GM12872 (cell line): ENCODE data around the gene ITGA1.

Source experiments
- TF ChIP-seq, protein P1 (sequence below): IDR thresholded peaks from 3 replicates; pipeline ENCODE4 v1.5.1; 2011; ENCODE audit warnings: low read depth, mild to moderate bottlenecking, low read length, moderate library complexity; ENCODE audit not compliant: insufficient read depth

ITGA1 gene

DNA sequence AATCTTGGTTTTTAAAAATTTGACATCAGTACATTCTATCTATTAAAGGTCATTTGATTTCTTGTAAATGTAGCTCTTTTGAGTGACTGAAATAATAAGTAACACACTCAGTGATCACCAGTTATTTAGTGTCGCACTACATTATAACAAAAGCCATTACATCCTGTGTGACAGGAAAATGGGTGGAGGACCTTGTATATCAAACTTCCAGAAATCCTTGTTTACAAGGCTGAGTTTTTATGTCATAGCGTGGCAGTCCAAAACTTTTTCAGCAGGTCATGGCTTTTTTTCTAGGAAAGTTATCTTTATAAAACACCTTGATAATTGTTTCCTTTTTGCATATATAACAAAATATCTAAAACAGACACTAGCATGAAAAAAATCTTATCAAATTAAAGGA, 14.4 kb upstream of the ITGA1 start:
- TF ChIP-seq, protein P1, sequence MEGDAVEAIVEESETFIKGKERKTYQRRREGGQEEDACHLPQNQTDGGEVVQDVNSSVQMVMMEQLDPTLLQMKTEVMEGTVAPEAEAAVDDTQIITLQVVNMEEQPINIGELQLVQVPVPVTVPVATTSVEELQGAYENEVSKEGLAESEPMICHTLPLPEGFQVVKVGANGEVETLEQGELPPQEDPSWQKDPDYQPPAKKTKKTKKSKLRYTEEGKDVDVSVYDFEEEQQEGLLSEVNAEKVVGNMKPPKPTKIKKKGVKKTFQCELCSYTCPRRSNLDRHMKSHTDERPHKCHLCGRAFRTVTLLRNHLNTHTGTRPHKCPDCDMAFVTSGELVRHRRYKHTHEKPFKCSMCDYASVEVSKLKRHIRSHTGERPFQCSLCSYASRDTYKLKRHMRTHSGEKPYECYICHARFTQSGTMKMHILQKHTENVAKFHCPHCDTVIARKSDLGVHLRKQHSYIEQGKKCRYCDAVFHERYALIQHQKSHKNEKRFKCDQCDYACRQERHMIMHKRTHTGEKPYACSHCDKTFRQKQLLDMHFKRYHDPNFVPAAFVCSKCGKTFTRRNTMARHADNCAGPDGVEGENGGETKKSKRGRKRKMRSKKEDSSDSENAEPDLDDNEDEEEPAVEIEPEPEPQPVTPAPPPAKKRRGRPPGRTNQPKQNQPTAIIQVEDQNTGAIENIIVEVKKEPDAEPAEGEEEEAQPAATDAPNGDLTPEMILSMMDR: no peak

DNA sequence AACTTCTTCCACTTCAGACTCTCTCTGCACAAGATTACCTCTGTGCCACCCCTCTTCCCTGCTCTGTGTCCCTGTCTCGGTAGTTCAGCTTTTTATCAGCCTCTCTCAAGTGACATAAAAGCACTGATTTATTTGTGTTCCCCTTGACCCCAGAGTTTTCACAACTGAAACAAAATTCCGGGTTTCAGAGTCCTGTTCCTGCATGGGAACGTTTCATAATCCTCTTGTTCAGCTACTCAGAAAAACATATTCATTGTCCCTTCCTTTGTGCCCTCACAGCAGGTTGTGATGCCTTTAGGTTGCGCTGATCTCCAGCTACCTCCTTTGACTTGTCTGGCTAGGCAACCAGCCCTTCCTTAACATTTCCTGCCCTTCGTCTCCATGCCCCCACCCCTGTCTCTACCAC, 13.7 kb upstream of the ITGA1 start:
- TF ChIP-seq, protein P1: no peak

DNA sequence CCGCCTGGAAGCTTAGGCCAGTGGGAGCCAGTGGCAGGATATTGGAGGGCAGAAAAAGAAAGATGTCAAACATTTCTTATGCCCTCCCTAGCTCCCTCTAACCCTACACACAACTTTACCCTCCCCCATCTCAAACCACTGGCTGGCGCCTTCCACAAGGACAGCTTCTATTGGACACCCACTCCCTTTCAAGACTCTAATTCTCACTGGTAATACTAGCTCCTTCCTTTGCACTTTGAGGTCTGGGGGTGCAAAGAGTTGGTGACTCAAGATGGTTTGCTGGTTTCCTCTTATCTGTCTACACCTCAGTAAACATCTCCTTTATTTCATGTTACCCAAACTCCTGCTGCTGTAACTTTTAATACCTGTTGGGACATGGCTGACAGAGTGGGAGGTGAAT, 11.6 kb upstream of the ITGA1 start:
- TF ChIP-seq, protein P1: no peak

DNA sequence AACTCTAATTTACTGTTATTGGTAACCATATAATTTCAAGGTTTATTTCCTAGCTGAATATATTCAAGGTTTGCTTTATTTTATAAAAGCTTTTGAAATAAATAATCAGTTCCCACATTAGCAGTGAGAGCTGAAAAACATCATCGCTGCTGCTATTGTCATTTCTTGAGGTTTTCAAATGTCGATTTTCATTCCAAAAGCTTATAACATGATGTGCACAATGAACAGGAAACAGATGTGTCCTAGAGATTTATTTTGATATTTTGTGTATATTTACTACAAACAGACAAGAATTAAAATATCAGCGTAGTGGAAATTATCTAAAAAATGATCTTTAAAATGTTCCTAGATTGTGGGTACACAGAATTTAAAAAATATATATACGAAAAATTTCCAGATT, 10.5 kb upstream of the ITGA1 start:
- TF ChIP-seq, protein P1: no peak

DNA sequence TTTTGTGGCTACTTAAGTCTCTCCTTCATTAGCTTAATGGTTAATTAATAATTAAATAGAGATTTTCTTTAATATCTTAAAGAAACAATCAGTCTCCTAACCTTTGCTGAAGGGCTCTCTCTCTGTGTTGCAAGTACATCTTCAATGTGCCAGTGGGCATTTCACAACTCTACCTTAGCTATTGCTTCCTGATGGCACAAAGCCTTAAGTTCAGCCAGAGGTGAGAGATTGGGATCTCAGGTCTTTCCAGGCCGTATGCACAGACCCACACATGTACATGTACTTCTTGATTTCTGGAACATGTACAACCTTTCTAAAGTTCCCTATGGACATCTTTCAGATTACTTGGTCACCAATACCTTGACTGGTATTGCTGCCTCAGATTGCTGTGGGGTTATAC, 8.9 kb upstream of the ITGA1 start:
- TF ChIP-seq, protein P1: no peak

DNA sequence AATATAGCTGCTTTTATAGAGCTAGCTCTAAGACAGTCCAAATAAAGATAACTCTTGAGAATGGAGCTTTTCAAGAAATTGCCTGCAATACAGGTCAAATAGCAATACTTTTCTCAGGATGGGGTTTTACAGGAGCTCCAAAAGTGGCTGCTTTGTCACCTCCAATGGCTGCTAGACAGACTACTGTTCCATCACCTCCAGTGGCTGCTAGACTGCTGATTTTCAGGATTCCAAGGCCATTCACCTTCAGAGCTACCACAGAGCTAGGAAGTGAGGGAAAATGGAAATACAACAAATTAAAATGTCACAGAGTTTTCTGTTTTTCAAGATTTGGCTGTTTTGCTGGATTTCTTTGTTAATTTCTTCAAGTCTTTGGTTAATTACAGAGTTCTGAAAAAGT, 8.5 kb upstream of the ITGA1 start:
- TF ChIP-seq, protein P1: no peak

DNA sequence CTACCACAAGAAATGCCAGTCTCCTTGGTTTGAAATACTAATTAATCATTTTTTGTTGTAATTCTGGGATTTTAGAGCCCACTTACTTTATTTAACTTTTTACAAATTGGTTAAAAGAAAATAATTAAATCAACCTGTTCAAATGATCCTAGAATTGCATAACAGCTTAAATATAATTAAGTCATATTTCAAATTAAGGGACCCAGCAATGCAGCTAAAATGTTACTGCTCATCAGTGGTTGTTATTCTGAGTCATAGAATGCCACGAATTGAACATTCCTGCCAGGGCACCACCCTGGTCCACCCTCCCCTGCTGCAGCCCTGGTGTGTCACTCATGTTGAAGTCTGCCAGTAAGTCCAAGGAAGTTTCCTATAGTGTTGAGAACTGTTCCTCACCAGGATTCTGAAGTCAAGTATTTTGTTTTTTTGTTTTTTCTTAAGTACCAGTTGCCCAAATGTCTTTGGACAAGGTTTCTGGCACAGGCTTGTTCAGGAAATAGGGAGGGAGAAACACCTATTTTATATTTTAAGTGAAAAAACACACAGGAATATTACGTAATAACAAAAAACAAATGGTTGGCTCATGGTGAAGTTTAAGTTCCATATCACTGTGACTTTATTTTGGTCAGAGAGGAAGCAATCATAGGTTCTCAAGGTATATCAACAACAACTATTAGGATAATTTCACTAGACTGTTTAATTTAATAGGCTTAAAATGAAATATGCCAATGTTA, 4.3 kb upstream of the ITGA1 start:
- TF ChIP-seq, protein P1: no peak

DNA sequence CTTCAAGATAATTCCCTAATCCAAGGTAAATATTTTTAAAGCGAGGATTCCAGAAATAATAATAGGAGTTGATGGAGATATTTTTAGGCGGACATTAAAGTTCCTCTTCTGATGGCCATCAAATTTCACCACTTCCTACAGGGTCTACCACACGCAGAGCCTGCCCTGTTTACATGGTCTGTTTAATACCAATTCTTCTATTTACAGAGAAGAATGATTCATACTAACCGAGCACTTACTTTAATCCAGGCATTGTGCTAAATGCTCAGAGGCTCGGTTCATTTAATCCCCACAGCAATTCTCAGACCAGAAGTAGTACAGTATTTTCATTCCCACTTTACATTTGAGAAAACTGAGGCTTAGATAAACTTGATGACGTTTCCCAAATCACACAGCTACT, 3.0 kb upstream of the ITGA1 start:
- TF ChIP-seq, protein P1: no peak
